ENCODE measurements around the gene BCL2L11. TPM values are rescaled to one million over a fixed set of nuclear protein-coding genes. Genes with fewer than 3 reads are reported as not detected.

BCL2L11 gene
- total RNA-seq, 1 donor: 2.2 TPM

- no peak for DNase-seq (ENCODE audit: low read depth)
- no peak for TF ChIP-seq CTCF (IDR thresholded peaks at IDR 0.05; ENCODE audit: insufficient read depth, low read length)
- H3K4me3 ChIP-seq (ENCODE audit: low read depth, low read length): no peak overlapping the region
Observed at GRCh38 chr2:111172666-111173065, 52.0 kb downstream of the BCL2L11 start.

DNA sequence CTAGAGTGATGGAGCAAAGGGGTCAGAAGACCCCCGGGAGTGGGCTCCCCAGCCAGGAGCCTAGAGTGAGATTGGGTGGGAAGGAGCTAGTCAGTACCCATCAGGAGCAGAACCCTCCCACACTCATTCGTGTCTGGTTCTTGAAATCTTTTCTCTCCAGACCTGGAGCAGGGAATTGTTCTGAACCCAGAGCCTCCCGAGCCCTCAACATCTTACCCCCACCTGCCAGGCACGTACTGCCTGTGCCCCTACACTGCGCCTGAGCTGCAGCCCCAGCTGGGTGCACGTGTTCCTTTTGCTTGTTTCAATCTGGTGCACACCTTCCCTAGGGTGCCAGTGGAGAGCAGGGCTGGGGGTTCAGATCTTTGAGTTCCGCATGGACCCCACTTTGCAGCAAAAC is 52.6 kb downstream of the BCL2L11 start:
- DNase-seq (ENCODE audit: low read depth): no peak
- TF ChIP-seq CTCF (IDR thresholded peaks at IDR 0.05; ENCODE audit: insufficient read depth, low read length): no peak
- no peak overlapping the region for H3K4me3 ChIP-seq (ENCODE audit: low read depth, low read length)

DNA sequence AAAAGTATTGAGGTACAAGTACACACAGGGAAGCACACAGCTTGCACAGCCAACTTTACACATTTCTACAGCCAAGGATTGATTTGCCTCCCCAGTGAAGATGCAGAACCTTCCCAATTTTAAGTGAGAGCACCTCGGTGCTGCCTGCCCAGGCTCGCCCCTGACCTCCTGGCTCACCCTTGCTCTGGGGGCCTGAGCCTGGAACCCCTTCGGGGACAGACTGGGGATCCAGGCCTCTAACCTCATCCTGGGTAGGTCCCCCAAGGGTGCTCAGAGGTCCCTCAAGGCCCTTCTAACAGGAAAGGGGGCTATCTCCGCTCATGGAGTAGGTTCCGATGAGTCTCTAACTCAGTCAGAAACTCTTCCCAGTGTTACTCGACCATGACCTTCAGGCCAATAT is 53.1 kb downstream of the BCL2L11 start:
- no peak overlapping the region for H3K4me3 ChIP-seq (ENCODE audit: low read depth, low read length)
- no peak for DNase-seq (ENCODE audit: low read depth)

GRCh38 chr2:111175615-111176014 is 54.9 kb downstream of the BCL2L11 start:
- no peak overlapping the region for H3K4me3 ChIP-seq (ENCODE audit: low read depth, low read length)
- no peak for DNase-seq (ENCODE audit: low read depth)
- TF ChIP-seq CTCF (IDR thresholded peaks at IDR 0.05; ENCODE audit: insufficient read depth, low read length): no peak

More for the DNA sequence above, 53.1 kb downstream of the BCL2L11 start:
- no peak for TF ChIP-seq CTCF (IDR thresholded peaks at IDR 0.05; ENCODE audit: insufficient read depth, low read length)

- no peak overlapping the region for H3K4me3 ChIP-seq (ENCODE audit: low read depth, low read length)
- no peak for TF ChIP-seq CTCF (IDR thresholded peaks at IDR 0.05; ENCODE audit: insufficient read depth, low read length)
- no peak for DNase-seq (ENCODE audit: low read depth)
Observed at GRCh38 chr2:111176388-111176787, 55.7 kb downstream of the BCL2L11 start.

DNA sequence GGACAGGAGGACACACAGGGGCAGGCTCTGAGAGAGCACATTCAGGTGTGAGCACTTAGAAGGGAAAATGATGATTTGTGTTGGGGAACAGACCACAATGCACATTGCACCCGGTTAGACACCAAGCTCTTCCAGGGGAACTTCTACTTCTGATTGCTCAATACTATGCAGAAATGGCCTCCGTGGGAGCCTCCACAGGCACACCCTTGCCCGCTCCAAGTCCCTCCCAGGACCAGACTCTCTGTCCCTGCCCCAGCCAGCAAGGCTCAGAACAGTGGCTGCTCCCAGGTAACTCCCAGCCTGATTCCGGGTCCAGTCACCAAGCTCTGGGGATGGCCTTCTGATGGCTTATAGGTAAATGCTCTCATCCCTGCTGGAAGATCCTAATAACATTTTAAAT is 56.2 kb downstream of the BCL2L11 start:
- no peak for TF ChIP-seq CTCF (IDR thresholded peaks at IDR 0.05; ENCODE audit: insufficient read depth, low read length)

GRCh38 chr2:111178296-111178695 is 57.6 kb downstream of the BCL2L11 start:
- no peak for DNase-seq (ENCODE audit: low read depth)
- no peak overlapping the region for H3K4me3 ChIP-seq (ENCODE audit: low read depth, low read length)
- TF ChIP-seq CTCF (IDR thresholded peaks at IDR 0.05; ENCODE audit: insufficient read depth, low read length): no peak

More for the DNA sequence above, 56.2 kb downstream of the BCL2L11 start:
- DNase-seq (ENCODE audit: low read depth): no peak
- no peak overlapping the region for H3K4me3 ChIP-seq (ENCODE audit: low read depth, low read length)

Data from fibroblast of the aortic adventitia (primary cell).